Sigmoid colon (tissue), 4 donors: ENCODE measurements around the gene ADGRG2.

Experiments used
- CTCF ChIP-seq, 4 experiments: fragments of 450-650 bp in 3 of 4; fragments of 200-600 bp in 1 of 4; IDR thresholded peaks; one replicate each; pipeline ENCODE4 v1.5.1; 2016 to 2019; ENCODE audit warnings: antibody characterized with exemption in 4 of 4, mild to moderate bottlenecking in 3 of 4, moderate library complexity in 2 of 4
- EP300 ChIP-seq, 4 donors: sonication (generic); formaldehyde crosslinking; IDR thresholded peaks; one replicate each; pipeline ENCODE4 v1.6.1; 2017; ENCODE audit warnings: antibody characterized with exemption in 4 of 4
- POLR2A ChIP-seq, 2 donors: fragments of 450-650 bp; IDR thresholded peaks; one replicate each; pipeline ENCODE4 v1.6.1; 2016; ENCODE audit warnings: antibody characterized with exemption in 2 of 2, mild to moderate bottlenecking in 2 of 2, moderate library complexity in 2 of 2
- POLR2AphosphoS5 ChIP-seq, 4 donors: sonication (generic); formaldehyde crosslinking; IDR thresholded peaks; one replicate each; pipeline ENCODE4 v1.6.1; 2017; ENCODE audit warnings: antibody characterized with exemption in 4 of 4

- TF ChIP-seq CTCF (IDR thresholded peaks at IDR 0.05), result no peak
- no peak for TF ChIP-seq POLR2A (IDR thresholded peaks at IDR 0.05)
- TF ChIP-seq EP300 (IDR thresholded peaks at IDR 0.05), result no peak
- TF ChIP-seq POLR2AphosphoS5 (IDR thresholded peaks at IDR 0.05), result no peak
Measured at GRCh38 chrX:19137067-19137466, 14.8 kb upstream of the ADGRG2 start.
